Chondrocyte (in vitro differentiated cells): ENCODE data around the gene HELQ. TPM values are rescaled to one million over a fixed set of nuclear protein-coding genes. Genes with fewer than 3 reads are reported as not detected.

Experiments used
- DNase-seq: peaks from one replicate; pipeline ENCODE4 v3.0.0; 2021; ENCODE audit warnings: mixed read lengths, low spot score
- H3K27ac Mint-ChIP-seq: one replicate; pipeline ENCODE4 v1.8.0; 2021; ENCODE audit warnings: mild to moderate bottlenecking, moderate library complexity, mixed read lengths; ENCODE audit not compliant: unreplicated experiment
- H3K27me3 Mint-ChIP-seq: 2 replicates; pipeline ENCODE4 v1.8.0; 2021; ENCODE audit warnings: low read depth, mixed read lengths
- H3K36me3 Mint-ChIP-seq: 2 replicates; pipeline ENCODE4 v1.8.0; 2021; ENCODE audit warnings: low read depth, mixed read lengths
- H3K4me1 Mint-ChIP-seq: 2 replicates; pipeline ENCODE4 v1.8.0; 2021; ENCODE audit warnings: low read depth, mild to moderate bottlenecking, mixed read lengths
- H3K4me3 Mint-ChIP-seq: one replicate; pipeline ENCODE4 v1.8.0; 2021; ENCODE audit warnings: mild to moderate bottlenecking, moderate library complexity, mixed read lengths; ENCODE audit not compliant: unreplicated experiment
- H3K9me3 Mint-ChIP-seq: 2 replicates; pipeline ENCODE4 v1.8.0; 2021; ENCODE audit warnings: low read depth, mixed read lengths
- CTCF ChIP-seq: fragments of 200-600 bp; sonication (generic); IDR thresholded peaks from 2 replicates; pipeline ENCODE4 v1.5.0; 2021; ENCODE audit warnings: antibody characterized with exemption, mild to moderate bottlenecking, moderate library complexity
- total RNA-seq: library from RNA; stranded (reverse); gene quantifications from 3 replicates; pipeline ENCODE4 v1.2.1, GENCODE V29; 2021

HELQ gene
- total RNA-seq, 1 donor from 2014 or later: 7.2 TPM

GRCh38 chr4:83362492-83363329, 92.9 kb downstream of the HELQ start:
- H3K36me3 Mint-ChIP-seq: no peaks in the 10 kb centered on the region
- TF ChIP-seq CTCF: peak; percentile 80

GRCh38 chr4:83361416-83362103, 94.1 kb downstream of the HELQ start:
- Mint-ChIP-seq H3K4me3 (no peak overlapping the region), H3K4me1 (peaks cover 17% of the 10 kb centered on the region), H3K36me3 (no peaks in the 10 kb centered on the region), H3K27ac (no peak overlapping the region), H3K9me3 (no peaks in the 10 kb centered on the region), H3K27me3 (peaks cover 5% of the 10 kb centered on the region)
- no peak for DNase-seq
- no peak for TF ChIP-seq CTCF

More at GRCh38 chr4:83362492-83363329, 92.9 kb downstream of the HELQ start:
- Mint-ChIP-seq H3K9me3 (no peaks in the 10 kb centered on the region), H3K27me3 (peaks cover 9% of the 10 kb centered on the region), H3K4me1 (peaks cover 6% of the 10 kb centered on the region), H3K4me3 (no peak overlapping the region), H3K27ac (no peak overlapping the region)
- no peak for DNase-seq

GRCh38 chr4:83360018-83360417, 95.6 kb downstream of the HELQ start:
- TF ChIP-seq CTCF: no peak
- H3K27ac Mint-ChIP-seq: no peak overlapping the region
- no peaks in the 10 kb centered on the region for H3K36me3 Mint-ChIP-seq
- H3K27me3 Mint-ChIP-seq: no peaks in the 10 kb centered on the region
- no peaks in the 10 kb centered on the region for H3K9me3 Mint-ChIP-seq
- H3K4me1 Mint-ChIP-seq: peaks cover 19% of the 10 kb centered on the region
- no peak overlapping the region for H3K4me3 Mint-ChIP-seq
- DNase-seq: no peak

- DNase-seq: no peak
- no peak for TF ChIP-seq CTCF
- Mint-ChIP-seq H3K4me1 (peaks cover 19% of the 10 kb centered on the region), H3K9me3 (peaks cover 9% of the 10 kb centered on the region), H3K27ac (peak overlapping the region; percentile 79), H3K4me3 (no peak overlapping the region), H3K36me3 (peaks cover 3% of the 10 kb centered on the region), H3K27me3 (no peaks in the 10 kb centered on the region)
These were observed 97.2 kb downstream of the HELQ start for GRCh38 chr4:83358410-83358809.

Other genes with a start within 250 kb of the HELQ start
- gene COQ2, start 171.0 kb downstream of the HELQ start, total RNA-seq: 8.5 to 10.1 TPM (median 9.3 TPM) in 3 replicates
- 0.31 to 0.90 TPM (median 0.38 TPM) in 3 replicates for gene HPSE, start 121.0 kb downstream of the HELQ start, total RNA-seq
- 28.1 to 47.2 TPM (median 34.5 TPM) in 3 replicates for gene MRPS18C, start 235 bp upstream of the HELQ start, total RNA-seq
- 11.0 to 14.6 TPM (median 12.2 TPM) in 3 replicates for gene ABRAXAS1, start 29.3 kb upstream of the HELQ start, total RNA-seq
- gene GPAT3, start 80.3 kb upstream of the HELQ start, total RNA-seq: 0.07 to 0.17 TPM (median 0.15 TPM) in 3 replicates